ENCODE data around the gene STAU1.

Gene STAU1

DNA sequence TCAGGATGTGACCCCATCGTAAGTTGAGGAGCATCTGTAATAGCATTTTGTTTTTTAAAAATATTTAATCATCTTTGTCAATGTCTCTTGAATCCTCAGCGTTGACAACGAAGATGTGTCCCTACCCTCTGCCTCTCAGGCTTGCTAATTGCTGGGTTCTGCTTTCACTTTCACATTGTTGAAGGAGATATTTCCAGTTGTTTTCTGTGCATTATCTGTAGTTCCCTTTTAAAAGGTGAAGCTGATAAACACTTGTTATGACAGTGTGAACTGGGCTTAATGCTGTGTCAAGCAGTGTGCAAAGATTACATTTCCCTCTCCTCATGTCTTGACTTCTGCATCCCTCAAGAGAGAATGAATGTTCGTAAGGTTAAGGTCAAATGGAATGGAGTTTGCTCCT, 87.2 kb downstream of the STAU1 start:
- TF ChIP-seq, protein P1, sequence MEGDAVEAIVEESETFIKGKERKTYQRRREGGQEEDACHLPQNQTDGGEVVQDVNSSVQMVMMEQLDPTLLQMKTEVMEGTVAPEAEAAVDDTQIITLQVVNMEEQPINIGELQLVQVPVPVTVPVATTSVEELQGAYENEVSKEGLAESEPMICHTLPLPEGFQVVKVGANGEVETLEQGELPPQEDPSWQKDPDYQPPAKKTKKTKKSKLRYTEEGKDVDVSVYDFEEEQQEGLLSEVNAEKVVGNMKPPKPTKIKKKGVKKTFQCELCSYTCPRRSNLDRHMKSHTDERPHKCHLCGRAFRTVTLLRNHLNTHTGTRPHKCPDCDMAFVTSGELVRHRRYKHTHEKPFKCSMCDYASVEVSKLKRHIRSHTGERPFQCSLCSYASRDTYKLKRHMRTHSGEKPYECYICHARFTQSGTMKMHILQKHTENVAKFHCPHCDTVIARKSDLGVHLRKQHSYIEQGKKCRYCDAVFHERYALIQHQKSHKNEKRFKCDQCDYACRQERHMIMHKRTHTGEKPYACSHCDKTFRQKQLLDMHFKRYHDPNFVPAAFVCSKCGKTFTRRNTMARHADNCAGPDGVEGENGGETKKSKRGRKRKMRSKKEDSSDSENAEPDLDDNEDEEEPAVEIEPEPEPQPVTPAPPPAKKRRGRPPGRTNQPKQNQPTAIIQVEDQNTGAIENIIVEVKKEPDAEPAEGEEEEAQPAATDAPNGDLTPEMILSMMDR (IDR thresholded peaks at IDR 0.05) = no peak

DNA sequence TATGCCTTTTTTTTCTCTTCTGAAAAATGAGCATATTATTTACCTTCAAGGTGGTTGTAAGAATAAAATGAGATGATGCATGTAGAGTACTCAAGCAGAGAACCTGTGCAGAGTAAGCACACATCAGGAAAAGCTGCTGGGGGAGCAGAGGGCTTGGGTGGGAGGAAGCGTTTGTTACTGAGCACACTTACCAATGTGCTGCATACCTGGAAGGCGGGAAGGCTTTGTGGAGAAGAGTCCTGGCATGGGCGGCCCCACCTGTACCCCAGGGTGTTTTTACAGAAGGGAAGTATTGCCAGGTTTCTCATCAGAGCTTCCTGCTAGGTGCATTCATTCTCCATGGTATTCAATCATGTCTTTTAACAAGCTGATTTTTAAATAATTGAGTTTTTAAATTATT, 89.1 kb downstream of the STAU1 start:
- TF ChIP-seq, protein P1 (IDR thresholded peaks at IDR 0.05) = no peak

DNA sequence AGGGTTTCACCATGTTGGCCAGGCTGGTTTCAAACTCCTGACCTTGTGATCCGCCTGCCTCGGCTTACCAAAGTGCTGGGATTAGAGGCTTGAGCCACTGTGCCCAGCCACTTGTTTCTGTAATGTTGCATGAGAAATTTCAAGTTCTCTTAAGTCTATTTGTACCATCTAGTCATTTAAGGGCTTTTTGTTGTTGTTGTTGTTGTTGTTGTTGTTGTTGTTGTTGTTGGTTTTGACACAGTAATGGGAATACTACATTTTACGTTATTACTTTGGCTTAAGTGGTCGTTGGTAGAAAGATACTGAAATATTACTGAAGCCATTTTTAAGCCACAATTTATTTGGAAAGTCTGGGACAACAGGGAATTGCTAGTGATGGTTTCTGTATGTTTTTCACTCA, 90.0 kb downstream of the STAU1 start:
- TF ChIP-seq, protein P1 (IDR thresholded peaks at IDR 0.05) = no peak

DNA sequence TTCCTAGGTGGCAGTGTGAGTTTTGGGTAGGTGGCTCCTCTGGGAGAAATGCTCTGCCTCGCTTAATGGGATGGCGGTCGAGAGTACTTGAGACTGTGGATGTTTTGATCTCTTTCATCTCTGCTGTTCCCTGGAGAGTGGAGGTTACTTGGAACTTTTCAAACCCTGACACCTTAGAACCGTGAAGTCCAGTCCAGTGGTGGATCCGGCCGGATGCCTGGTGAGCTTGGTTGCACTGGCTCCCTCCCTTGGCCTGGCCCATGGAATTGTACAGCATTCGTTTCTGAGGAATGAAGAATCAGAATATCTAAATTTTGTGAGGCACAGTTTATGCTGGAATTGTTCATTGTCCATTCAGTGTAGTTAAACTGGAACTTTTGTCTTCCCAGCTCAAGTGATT, 91.0 kb downstream of the STAU1 start:
- TF ChIP-seq, protein P1 (IDR thresholded peaks at IDR 0.05) = no peak; the same call in 1 of the 2 replicates

DNA sequence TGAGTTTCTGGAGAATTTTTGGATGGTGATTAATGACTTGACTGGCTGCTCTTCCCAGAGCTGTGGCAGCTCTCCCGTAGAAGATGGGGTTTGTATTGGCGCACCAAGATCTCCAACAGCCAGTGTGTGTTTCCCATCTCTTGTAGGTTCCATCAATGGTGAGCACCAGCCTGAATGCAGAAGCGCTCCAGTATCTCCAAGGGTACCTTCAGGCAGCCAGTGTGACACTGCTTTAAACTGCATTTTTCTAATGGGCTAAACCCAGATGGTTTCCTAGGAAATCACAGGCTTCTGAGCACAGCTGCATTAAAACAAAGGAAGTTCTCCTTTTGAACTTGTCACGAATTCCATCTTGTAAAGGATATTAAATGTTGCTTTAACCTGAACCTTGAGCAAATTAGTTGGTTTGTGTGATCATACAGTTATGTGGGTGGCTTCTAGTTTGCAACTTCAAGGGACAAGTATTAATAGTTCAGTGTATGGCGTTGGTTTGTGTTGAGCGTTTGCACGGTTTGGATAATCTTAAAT, 91.9 kb downstream of the STAU1 start:
- TF ChIP-seq, protein P1 (IDR thresholded peaks at IDR 0.05) = no peak

DNA sequence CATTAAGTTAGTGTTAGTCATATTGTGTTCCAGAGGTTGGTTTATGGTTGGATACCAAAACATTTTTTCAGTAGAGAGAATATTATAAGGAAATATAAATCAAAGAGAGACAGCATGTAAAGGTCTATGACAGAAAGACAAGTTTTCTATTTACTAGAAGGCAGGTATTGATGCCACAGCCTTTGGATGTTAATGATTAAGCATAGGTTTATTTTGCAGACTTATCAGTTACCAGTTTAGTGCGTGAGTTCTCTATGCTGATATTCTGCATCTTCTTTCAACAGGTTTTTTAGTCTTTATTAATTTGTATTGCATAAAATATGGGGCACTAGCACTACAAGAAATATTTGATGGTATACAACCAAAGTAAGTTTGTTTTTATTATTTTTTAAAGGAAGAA, 96.4 kb downstream of the STAU1 start:
- TF ChIP-seq, protein P1 (IDR thresholded peaks at IDR 0.05) = no peak

DNA sequence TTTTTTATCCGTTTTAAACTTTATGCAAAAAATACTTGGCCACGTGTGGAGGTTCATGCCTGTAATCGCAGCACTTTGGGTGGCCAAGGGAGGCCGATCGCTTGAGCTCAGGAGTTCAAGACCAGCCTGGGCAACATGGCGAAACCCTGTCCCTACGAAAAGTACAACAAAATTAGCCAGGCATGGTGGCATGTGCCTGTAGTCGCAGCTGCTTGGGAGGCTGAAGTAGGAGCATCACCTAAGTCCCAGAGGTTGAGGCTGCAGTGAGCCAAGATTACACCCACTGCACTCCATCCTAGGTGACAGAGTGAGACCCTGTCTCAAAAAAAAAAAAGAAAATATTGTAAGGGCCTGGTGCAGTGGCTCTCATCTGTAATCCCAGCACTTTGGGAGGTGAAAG, 97.0 kb downstream of the STAU1 start:
- TF ChIP-seq, protein P1 (IDR thresholded peaks at IDR 0.05) = no peak

DNA sequence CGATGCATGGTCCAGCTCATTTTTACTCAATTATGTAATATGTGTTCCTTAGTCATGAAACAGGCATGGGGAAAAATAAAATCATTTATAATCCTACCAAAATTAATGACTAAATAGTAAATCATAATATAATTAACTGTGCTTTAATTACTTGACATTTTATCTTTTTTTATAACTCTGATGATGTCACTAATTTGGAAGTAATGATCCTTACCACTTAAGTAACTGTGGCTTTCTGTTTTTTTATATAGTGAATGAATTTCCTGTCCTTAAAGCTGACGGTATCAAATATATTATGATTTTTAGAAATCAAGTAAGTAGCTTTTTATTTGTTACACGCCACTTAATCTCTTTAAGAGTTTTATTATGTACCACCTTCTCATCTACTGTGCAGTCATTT, 109.8 kb downstream of the STAU1 start:
- TF ChIP-seq, protein P1 (IDR thresholded peaks at IDR 0.05) = no peak
